GM12878 (cell line): ENCODE results near the gene SELENOH. TPM values are rescaled to one million over a fixed set of nuclear protein-coding genes. Genes with fewer than 3 reads are reported as not detected.

Experiments used
- BRCA1 ChIP-seq: IDR thresholded peaks from 2 replicates; pipeline ENCODE4 v1.6.1; 2011; ENCODE audit warnings: low read depth, low read length, improper control_type of control experiment
- CREB1 ChIP-seq: IDR thresholded peaks from 2 replicates; pipeline ENCODE4 v1.6.1; 2012; ENCODE audit warnings: low read depth, mild to moderate bottlenecking, inconsistent platforms
- GATAD2B ChIP-seq: fragments of 450-650 bp; conservative IDR thresholded peaks from 2 replicates; pipeline ENCODE4 v1.6.1; 2017; ENCODE audit warnings: low read depth, mild to moderate bottlenecking, moderate library complexity
- HDAC2 ChIP-seq: fragments of 200-600 bp; sonication (generic); IDR thresholded peaks from 2 replicates; pipeline ENCODE4 v1.6.1; 2017
- JUNB ChIP-seq: IDR thresholded peaks from 2 replicates; pipeline ENCODE4 v1.6.1; 2016; ENCODE audit warnings: antibody characterized with exemption, mild to moderate bottlenecking
- PAX8 ChIP-seq: fragments of 450-650 bp; IDR thresholded peaks from 2 replicates; pipeline ENCODE4 v1.6.1; 2017; ENCODE audit warnings: mild to moderate bottlenecking, moderate library complexity
- SMARCA5 ChIP-seq: fragments of 450-650 bp; IDR thresholded peaks from 2 replicates; pipeline ENCODE4 v1.6.1; 2017; ENCODE audit warnings: mild to moderate bottlenecking
- SP1 ChIP-seq: IDR thresholded peaks from one replicate; pipeline ENCODE4 v1.6.1; 2011; ENCODE audit warnings: low read depth, low read length
- SUPT20H ChIP-seq: IDR thresholded peaks from 2 replicates; pipeline ENCODE4 v1.6.1; 2011; ENCODE audit warnings: low read depth, mild to moderate bottlenecking, low read length, moderate library complexity, borderline replicate concordance; ENCODE audit not compliant: control insufficient read depth
- polyA plus RNA-seq, 11 experiments: library from polyadenylated mRNA; depleted of rRNA in 4 of 11; unstranded in 6 of 11; stranded (reverse) in 5 of 11; fragments of >200 nt; fragmentation: Nextera tagmentation in 4 of 11; fragmentation: Illumina TruSeq in 1 of 11; extraction: Ambion mirVana in 4 of 11; extraction: Trizol in 1 of 11; gene quantifications; 1 replicate in 1 of 11; 2 replicates in 10 of 11; pipeline versions ENCODE4 v1.2.1 to v1.2.3, GENCODE V29; 2011 to 2016; ENCODE audit warnings: inconsistent platforms in 2 of 11, missing spikeins in 2 of 11, low read depth in 1 of 11
- total RNA-seq, 4 experiments: library from RNA; depleted of rRNA in 3 of 4; stranded (reverse); fragments of >200 nt in 3 of 4; fragmentation: Illumina TruSeq in 1 of 4; extraction: Trizol in 1 of 4; gene quantifications; 2 replicates each; pipeline versions ENCODE4 v1.2.1 to v1.2.3, GENCODE V29; 2013 to 2021
- TF ChIP-seq, protein P1 (sequence below): fragments of 450-650 bp; formaldehyde crosslinking; IDR thresholded peaks from 2 replicates; pipeline ENCODE4 v1.4.0; 2020; ENCODE audit warnings: mild to moderate bottlenecking, moderate library complexity
- TF ChIP-seq, protein P2 (sequence below): IDR thresholded peaks from 2 replicates; pipeline ENCODE4 v1.6.1; 2012; ENCODE audit warnings: mild to moderate bottlenecking, low read depth, low read length
- TF ChIP-seq, protein P3 (sequence below): IDR thresholded peaks from 2 replicates; pipeline ENCODE4 v1.6.1; 2012; ENCODE audit warnings: low read depth, low read length, improper control_type of control experiment
- TF ChIP-seq, protein P4 (sequence below): fragments of 150-350 bp; IDR thresholded peaks from 2 replicates; pipeline ENCODE4 v1.6.1; 2014; ENCODE audit warnings: mild to moderate bottlenecking, low read depth, low read length
- TF ChIP-seq, protein P5 (sequence below): IDR thresholded peaks from 2 replicates; pipeline ENCODE4 v1.6.1; 2011; ENCODE audit warnings: low read depth, mild to moderate bottlenecking, low read length, moderate library complexity, borderline replicate concordance; ENCODE audit errors: extremely low read depth
- TF ChIP-seq, protein P6 (sequence below): IDR thresholded peaks from 2 replicates; pipeline ENCODE4 v1.6.1; 2011; ENCODE audit warnings: borderline replicate concordance, low read depth, mild to moderate bottlenecking, moderate library complexity, low read length; ENCODE audit not compliant: insufficient read depth, poor library complexity, severe bottlenecking
- TF ChIP-seq, protein P7 (sequence below): fragments of 450-650 bp; IDR thresholded peaks from 2 replicates; pipeline ENCODE4 v1.6.1; 2016; ENCODE audit warnings: mild to moderate bottlenecking

Gene SELENOH
- total and polyA plus RNA-seq, 10 of the 15 experiments (the other 5 are each of a cell fraction or from before 2014, with no cell fraction given): 20.3 to 458 (median 200) TPM

DNA sequence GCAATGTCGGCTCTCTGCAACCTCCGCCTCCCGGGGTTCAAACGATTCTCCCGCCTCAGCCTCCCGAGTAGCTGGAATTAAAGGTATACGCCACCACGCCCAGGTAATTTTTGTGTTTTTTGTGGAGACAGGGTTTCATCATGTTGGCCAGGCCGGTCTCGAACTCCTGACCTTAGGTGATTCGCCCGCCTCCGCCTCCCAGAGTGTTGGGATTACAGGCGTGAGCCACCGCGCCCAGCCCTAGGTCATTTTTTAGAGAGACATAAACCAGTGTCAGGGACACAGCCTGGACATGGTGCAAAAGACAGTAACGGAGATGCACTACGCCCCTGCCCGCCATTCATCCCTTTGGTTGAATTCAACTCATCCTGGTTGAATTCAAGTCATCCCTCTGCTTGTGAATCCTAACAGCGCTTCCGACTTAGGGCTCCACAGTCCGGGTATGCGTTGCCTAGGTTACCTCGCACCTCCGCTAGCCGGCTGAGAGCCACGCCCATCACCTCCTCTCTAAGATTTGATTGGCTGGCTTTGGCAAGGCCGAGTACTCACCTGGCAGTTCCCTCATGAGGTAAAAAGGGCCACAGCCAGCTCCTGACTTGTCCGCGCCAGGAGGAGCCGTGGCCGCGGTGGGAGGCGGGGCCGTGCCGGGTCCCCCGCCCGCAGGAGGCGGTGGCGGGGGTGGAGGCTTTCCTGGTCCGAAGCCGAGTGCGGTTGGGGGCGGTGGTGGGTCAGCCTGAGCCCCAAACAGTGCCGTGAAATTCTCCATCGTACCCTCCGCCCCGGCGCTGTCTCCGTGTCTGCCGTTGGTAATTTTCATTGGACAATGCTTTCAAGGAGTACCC, 29.7 kb upstream of the SELENOH start, which contains the start of gene MED19 (continued):
- TF ChIP-seq, protein P1, sequence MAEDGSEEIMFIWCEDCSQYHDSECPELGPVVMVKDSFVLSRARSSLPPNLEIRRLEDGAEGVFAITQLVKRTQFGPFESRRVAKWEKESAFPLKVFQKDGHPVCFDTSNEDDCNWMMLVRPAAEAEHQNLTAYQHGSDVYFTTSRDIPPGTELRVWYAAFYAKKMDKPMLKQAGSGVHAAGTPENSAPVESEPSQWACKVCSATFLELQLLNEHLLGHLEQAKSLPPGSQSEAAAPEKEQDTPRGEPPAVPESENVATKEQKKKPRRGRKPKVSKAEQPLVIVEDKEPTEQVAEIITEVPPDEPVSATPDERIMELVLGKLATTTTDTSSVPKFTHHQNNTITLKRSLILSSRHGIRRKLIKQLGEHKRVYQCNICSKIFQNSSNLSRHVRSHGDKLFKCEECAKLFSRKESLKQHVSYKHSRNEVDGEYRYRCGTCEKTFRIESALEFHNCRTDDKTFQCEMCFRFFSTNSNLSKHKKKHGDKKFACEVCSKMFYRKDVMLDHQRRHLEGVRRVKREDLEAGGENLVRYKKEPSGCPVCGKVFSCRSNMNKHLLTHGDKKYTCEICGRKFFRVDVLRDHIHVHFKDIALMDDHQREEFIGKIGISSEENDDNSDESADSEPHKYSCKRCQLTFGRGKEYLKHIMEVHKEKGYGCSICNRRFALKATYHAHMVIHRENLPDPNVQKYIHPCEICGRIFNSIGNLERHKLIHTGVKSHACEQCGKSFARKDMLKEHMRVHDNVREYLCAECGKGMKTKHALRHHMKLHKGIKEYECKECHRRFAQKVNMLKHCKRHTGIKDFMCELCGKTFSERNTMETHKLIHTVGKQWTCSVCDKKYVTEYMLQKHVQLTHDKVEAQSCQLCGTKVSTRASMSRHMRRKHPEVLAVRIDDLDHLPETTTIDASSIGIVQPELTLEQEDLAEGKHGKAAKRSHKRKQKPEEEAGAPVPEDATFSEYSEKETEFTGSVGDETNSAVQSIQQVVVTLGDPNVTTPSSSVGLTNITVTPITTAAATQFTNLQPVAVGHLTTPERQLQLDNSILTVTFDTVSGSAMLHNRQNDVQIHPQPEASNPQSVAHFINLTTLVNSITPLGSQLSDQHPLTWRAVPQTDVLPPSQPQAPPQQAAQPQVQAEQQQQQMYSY (CRISPR knock-in tag): no peak
- no peak for TF ChIP-seq HDAC2
- no peak for TF ChIP-seq JUNB
- TF ChIP-seq, protein P2, sequence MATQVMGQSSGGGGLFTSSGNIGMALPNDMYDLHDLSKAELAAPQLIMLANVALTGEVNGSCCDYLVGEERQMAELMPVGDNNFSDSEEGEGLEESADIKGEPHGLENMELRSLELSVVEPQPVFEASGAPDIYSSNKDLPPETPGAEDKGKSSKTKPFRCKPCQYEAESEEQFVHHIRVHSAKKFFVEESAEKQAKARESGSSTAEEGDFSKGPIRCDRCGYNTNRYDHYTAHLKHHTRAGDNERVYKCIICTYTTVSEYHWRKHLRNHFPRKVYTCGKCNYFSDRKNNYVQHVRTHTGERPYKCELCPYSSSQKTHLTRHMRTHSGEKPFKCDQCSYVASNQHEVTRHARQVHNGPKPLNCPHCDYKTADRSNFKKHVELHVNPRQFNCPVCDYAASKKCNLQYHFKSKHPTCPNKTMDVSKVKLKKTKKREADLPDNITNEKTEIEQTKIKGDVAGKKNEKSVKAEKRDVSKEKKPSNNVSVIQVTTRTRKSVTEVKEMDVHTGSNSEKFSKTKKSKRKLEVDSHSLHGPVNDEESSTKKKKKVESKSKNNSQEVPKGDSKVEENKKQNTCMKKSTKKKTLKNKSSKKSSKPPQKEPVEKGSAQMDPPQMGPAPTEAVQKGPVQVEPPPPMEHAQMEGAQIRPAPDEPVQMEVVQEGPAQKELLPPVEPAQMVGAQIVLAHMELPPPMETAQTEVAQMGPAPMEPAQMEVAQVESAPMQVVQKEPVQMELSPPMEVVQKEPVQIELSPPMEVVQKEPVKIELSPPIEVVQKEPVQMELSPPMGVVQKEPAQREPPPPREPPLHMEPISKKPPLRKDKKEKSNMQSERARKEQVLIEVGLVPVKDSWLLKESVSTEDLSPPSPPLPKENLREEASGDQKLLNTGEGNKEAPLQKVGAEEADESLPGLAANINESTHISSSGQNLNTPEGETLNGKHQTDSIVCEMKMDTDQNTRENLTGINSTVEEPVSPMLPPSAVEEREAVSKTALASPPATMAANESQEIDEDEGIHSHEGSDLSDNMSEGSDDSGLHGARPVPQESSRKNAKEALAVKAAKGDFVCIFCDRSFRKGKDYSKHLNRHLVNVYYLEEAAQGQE: no peak
- no peak for TF ChIP-seq SP1
- no peak for TF ChIP-seq SUPT20H
- TF ChIP-seq, protein P3, sequence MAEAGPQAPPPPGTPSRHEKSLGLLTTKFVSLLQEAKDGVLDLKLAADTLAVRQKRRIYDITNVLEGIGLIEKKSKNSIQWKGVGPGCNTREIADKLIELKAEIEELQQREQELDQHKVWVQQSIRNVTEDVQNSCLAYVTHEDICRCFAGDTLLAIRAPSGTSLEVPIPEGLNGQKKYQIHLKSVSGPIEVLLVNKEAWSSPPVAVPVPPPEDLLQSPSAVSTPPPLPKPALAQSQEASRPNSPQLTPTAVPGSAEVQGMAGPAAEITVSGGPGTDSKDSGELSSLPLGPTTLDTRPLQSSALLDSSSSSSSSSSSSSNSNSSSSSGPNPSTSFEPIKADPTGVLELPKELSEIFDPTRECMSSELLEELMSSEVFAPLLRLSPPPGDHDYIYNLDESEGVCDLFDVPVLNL: no peak
- TF ChIP-seq PAX8: no peak
- TF ChIP-seq, protein P4, sequence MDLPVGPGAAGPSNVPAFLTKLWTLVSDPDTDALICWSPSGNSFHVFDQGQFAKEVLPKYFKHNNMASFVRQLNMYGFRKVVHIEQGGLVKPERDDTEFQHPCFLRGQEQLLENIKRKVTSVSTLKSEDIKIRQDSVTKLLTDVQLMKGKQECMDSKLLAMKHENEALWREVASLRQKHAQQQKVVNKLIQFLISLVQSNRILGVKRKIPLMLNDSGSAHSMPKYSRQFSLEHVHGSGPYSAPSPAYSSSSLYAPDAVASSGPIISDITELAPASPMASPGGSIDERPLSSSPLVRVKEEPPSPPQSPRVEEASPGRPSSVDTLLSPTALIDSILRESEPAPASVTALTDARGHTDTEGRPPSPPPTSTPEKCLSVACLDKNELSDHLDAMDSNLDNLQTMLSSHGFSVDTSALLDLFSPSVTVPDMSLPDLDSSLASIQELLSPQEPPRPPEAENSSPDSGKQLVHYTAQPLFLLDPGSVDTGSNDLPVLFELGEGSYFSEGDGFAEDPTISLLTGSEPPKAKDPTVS: no peak
- TF ChIP-seq GATAD2B: peak; percentile 37; the same call in 1 of the 2 replicates
- TF ChIP-seq SMARCA5: peak; percentile 75
- no peak for TF ChIP-seq BRCA1
- TF ChIP-seq, protein P5, sequence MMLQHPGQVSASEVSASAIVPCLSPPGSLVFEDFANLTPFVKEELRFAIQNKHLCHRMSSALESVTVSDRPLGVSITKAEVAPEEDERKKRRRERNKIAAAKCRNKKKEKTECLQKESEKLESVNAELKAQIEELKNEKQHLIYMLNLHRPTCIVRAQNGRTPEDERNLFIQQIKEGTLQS: no peak
- TF ChIP-seq, protein P6, sequence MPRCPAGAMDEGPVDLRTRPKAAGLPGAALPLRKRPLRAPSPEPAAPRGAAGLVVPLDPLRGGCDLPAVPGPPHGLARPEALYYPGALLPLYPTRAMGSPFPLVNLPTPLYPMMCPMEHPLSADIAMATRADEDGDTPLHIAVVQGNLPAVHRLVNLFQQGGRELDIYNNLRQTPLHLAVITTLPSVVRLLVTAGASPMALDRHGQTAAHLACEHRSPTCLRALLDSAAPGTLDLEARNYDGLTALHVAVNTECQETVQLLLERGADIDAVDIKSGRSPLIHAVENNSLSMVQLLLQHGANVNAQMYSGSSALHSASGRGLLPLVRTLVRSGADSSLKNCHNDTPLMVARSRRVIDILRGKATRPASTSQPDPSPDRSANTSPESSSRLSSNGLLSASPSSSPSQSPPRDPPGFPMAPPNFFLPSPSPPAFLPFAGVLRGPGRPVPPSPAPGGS: peak; percentile 38
- TF ChIP-seq CREB1: no peak
- TF ChIP-seq, protein P7, sequence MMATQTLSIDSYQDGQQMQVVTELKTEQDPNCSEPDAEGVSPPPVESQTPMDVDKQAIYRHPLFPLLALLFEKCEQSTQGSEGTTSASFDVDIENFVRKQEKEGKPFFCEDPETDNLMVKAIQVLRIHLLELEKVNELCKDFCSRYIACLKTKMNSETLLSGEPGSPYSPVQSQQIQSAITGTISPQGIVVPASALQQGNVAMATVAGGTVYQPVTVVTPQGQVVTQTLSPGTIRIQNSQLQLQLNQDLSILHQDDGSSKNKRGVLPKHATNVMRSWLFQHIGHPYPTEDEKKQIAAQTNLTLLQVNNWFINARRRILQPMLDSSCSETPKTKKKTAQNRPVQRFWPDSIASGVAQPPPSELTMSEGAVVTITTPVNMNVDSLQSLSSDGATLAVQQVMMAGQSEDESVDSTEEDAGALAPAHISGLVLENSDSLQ: no peak
